ENCODE results near the gene DDX49.
"Not testable (repeated sequence)": the region's sequence is repeated elsewhere in the genome, so short reads cannot be mapped to it uniquely, and the experiment has no call there.

Gene DDX49

DNA sequence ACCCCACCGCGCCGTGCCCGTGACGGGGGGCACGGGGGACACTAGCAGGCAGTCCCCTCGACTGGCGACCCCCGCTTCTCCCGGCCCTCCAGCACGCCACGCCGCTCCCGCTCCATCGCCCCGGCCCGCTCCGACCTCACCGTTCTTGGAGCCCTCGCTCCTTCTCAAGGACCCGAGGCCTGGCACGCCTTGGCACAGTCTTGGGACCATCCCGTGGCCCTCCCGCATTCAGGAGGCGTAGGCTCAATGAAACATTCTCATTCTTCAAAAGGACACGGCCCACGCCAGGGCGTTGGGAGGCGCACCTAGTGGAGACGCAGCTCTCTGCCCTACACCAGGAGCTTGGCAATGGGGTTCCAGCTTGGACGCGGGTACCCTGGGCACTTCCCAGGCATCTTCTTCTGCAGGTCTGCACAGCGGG lies 23.1 kb upstream of the DDX49 start:
- DNase-seq, result no peak

DNA sequence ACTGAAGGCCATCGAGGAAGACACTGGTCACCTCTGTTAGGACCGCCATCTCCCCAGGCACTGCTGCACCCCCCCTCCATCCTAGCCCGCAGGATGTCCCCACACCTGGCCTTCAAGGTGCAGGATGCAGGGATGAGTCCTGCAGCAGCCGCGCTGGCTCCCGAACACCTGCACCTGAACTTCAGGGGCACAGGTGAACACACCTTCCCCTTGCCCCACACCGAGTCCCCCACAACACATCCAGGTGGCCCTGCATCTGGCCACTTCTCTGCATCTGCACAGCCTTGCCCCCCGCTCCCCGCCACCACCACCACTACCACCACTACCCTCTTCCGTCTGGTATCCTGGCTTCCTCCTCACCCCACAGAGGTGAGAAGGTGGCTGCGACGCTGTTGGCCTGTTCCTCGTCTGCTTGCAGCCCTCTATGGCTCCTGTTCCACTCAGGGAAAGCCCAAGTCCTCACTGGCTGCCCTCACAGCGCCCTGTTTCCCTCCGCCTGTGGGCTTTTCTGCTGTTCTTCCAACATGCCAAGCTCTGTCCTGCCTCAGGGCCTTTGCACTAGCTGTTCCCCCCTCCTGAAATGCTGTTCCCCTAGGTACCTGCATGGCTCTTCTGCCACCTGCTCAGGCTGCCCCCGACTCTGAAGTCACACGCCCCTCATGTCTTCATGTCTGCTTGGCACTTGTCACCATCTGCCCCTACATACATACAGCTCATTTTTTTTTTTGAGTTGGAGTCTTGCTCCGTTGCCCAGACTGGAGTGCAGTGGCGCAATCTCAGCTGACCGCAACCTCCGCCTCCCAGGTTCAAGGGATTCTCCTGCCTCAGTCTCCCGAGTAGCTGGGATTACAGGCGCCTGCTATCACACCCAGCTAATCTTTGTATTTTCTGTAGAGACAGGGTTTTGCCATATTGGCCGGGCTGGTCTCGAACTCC lies 22.2 kb upstream of the DDX49 start:
- DNase-seq, result no peak

DNA sequence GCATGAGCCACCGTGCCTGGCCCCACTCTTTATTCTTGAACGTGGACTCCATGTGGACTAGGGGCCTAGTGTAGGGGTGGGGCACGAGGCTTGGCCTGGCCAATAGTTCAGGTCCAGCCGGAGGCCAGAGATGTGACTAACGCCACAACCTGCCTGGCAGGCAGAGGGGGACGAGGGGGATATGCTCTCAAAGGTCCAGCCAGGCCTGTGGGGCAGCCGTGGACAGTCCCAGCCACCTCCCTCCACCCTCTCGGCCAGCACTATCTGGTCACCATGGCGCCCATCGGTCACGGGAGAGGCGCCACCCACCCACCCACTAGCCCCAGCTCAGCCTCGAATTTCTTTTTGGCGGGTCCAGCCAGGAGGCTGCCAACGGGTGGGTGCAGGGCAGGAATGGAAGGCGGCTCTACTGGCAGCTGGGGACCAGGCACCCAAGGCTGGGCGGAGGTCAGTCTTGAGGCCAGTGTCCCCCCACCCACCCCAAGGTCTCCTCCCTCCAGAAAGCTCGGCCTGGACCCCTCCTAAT lies 21.4 kb upstream of the DDX49 start:
- no peak for DNase-seq

DNA sequence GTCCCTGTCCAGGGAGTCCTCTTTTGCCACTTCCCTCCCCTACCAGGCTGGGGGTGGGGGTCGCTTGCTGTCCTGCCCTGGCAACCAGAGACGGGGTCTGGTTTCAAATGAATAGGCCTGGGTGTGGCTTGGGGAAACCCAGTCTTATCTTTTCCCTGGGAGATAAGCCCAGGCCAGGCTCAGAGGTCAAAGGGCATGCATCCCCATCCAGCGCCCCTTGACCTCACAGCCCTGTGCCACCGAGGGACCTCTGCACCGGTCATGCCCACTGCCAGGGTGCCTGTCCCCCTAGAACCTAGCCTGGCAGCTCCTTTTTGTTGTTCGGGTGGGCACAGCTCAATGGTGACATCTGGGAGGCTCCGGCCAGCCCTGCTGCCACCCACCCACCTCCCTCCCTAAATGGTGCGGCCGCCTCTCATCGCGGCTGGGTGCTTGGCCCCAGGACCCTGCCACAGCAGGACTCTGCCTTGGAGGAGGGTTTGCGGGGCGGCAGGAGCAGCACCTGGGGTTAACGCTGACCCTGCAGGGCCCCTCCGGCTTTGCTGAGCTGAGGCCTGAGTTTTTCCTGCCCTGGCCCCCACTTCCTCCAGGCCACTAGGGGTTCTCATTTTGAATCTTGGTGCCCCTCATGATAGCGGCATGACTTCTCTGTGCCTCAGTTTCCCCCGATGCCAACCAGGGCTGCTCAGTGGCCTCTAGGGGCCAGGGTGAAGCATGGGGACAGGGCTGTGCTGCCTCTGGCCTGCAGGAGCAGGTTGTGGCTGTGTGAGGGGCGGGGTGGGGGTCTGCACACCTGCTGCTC lies 20.7 kb upstream of the DDX49 start:
- DNase-seq, result no peak

DNA sequence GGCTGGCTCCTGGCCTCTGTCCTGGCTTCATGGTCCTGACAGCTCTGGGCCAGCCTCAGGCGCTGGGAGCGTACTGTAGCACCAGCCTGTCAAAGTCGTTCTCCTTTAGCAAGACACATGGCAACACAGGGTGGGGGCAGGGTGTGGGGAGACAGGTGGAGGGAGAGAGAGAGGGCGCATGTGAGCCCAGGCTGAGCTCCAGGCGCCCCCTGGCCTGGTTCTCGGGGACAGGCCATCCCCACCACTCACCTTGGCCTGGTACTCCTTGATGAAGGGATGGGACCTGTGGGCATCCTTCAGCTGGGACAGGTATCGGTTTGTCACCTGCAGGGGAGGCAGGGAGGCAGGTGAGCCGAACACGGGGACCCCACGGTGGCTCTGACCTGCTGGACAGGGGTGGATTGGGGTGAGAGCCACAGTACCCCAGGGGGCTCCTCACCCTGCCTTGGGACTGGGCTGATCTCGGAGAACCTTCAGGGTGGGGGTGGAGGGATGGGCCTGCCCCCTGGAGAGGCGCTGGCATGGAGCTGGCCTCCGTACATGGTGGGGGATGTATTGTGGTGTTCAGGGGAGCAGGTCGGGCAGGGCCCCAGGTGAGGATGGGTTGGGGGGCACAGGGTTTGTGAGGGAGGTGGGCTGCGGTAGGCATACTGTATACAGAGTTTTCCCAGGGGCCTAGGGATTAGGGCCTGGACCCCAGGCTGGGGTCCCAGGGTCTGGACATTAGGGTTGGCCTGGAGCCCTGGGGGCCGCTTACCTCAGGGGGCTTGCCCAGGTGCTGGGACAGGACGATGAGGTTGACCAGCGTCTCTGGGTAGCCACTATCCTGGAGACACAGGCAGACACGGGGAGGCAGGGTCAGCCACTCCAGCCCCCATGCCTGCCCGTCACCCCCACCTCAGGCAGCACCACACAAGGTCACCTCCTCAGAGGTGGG lies 19.6 kb upstream of the DDX49 start:
- no peak for DNase-seq

DNA sequence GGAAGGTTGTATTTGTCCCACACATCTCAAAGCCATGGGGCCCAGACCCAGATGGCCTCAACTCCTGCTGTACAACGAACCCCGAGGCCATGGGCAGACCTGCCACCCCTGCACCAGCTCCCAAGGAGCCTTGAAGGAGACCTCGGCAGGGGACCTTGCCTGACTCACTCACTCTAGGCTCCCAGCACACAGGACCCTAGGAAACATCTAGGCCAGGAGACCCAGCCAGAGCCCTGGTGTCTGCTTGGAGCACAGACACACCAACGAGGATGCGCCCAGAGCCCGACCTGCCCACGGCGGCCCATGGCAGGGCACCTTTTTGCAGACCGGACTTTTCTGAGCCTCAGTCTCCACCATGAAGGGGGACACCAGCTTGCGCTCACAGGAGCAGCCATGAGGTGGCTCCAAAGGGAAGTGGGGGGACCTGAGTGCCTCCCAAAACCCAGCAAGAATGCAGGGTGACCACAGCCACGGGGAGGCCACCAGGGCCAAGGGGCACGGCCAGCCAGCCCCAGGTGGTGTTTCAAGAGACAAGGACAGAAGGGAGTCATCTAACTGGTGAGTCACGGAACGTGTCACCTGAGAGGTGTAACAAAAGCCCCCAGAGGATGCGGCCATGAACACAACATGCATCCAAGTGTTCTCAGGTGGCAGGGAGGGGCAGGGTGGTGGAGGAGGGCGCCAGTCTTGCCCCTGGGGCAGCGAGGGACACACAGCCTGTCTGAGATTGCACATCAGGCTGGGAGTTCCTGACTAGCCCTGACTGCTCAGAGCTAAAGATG lies 18.6 kb upstream of the DDX49 start:
- no peak for DNase-seq

DNA sequence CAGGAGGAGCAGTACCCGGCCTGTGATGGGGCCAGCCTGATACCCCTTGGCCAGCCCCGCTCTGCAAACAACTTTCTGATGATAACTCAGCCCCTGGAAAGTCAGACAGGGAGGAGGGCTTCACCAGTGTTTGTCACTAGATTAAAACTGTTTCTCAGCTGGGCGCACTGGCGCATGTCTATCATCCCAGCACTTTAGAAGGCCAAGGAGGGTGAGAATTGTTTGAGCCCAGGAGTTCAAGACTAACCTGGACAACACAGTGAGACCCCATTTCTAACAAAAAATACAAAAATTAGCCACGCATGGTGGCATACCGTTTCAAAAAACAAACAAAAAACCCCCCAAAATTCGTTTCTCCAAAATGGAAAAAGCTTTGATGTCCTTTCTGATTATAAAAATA lies 18.0 kb upstream of the DDX49 start:
- DNase-seq, result no peak

DNA sequence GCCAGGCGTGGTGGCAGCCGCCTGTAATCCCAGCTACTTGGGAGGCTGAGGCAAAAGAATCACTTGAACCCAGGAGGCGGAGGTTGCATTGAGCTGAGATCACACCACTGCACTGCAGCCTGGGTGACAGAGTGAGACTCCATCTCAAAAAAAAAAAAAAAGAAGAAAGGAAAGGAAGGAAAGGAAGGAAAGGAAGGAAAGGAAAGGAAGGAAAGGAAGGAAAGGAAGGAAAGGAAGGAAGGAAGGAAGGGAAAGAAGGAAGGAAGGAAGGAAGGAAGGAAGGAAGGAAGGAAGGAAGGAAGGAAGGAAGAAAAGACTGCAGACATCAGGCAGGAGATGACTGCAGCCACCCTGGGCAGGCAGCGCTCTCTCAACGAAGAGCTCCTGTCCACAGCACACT lies 17.0 kb upstream of the DDX49 start:
- DNase-seq, result not testable (repeated sequence)

DNA sequence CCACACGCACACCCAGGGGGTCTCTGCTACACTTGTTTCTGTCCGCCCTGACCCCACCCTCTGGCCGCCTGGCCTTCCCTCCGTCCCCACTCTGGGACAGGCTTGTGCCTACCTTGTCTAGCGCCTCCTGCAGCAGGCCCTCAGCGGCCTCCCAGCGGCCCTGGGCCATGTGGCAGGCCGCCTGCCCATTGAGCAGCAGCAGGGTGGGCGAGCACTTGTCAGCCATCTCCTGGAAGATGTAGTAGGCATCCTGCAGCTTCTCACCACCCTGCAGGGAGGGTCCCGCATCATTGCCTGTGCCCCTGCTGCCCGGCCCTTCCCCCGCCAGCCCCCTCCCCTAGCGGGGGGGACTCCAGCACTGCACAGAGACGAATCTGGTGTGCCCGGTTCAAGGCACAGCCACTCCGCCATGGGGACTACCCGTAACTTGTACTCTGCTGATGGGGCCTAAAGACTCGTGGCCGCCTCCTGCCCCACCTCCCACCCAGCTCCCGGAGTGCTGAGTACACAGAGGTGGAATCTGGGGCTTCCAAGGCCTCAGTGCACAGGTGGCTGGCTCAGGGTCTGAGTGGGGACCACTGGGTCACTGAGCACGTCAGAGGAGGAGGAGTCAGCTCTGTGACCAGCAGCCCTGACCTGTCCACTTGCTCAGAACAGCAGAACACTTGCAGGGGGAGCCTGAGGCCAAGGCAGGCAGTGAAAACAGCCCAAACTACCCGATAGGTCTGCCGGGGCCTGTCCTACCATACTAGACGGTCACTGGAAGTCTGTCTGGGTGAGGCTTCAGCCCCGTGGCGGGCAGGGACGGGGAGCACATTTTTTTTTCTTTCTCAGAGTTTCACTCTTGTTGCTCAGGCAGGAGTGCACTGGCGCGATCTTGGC lies 16.1 kb upstream of the DDX49 start:
- no peak for DNase-seq

DNA sequence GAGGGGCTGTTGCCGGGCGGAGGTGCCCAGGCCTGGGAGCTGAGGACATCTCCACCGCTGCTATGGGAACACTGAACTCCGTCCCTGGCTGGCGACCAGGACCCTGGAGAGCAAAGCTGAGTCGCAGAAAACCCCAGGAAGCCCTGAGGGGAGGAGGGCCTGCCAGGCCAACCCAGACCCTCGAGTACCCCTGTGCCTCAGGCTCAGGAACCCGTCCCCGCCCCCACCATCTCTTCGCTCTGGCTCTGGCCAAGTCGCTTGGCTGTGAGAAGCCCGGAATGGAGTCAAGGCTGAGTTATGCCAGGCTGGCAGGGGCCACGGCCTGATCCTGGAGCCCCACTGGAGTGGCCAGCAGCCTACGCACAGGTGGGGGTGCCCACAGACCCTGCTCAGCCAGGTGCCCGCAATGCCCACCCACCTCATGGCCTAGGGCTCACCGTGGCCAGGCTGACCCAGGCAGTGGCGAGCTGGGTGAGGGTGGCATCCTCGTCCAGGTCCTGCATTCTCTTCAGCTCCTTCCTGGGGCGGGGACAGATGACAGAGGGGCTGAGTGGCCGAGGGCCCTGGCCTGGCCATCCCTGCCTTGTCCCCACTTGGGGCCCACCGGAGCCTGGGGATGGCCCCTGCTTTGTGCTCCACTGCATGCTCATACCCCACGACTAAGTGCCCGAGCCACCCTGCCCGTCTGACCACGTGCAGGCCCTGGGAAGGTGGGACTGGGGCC lies 15.0 kb upstream of the DDX49 start:
- no peak for DNase-seq

DNA sequence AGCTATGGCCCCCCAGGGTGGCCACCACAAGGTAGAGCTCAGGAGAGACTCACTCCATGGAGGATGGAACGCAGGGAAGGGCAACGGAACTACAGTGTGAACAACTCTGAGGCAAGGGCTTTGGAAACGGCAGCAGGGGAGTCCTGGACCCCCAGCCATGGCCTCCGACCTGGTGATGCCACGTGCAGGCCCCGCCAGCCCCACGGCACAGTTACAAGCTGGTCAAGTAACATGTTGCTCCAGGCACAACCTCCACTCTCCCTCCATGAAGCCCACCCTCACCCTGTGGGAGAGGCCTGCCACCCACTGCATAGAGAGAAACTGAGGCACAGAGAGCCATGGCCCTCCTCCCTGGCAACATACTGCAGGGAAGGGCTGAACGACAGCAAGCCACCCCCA lies 14.5 kb upstream of the DDX49 start:
- no peak for DNase-seq

DNA sequence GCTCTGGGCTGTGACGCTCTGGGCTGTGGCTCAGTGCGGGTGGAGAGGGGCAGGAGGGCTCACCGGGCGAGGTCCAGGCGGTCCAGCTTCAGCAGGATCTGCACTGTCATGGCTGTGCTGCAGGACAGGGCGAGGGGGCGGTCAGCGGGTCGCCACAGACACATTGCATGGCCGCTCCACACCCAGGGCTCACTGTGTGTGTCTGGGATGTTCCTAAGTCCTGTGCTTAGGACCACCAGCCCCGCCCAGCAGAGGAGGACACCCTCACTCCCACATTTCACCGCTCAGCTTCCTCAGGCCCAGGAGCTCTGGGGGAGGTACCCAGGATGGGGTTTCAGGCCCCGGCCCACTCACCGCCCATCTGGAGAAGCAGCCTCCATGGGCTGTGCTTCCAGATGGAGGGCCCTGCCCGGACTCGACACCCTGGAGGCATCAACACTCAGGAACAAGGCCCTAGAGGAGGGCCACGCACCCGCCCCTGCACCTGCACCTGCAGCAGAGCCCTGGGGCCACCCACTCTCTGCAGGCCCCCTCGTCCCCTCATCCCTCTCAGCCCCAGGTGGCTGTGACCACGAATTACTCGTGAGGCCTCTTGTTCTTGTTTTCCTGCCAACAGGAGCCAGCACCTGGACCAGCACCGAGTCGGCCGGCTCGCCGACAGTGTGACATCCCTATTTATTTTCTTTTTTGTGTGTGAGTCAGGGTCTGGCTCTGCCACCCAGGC lies 13.8 kb upstream of the DDX49 start:
- no peak for DNase-seq

DNA sequence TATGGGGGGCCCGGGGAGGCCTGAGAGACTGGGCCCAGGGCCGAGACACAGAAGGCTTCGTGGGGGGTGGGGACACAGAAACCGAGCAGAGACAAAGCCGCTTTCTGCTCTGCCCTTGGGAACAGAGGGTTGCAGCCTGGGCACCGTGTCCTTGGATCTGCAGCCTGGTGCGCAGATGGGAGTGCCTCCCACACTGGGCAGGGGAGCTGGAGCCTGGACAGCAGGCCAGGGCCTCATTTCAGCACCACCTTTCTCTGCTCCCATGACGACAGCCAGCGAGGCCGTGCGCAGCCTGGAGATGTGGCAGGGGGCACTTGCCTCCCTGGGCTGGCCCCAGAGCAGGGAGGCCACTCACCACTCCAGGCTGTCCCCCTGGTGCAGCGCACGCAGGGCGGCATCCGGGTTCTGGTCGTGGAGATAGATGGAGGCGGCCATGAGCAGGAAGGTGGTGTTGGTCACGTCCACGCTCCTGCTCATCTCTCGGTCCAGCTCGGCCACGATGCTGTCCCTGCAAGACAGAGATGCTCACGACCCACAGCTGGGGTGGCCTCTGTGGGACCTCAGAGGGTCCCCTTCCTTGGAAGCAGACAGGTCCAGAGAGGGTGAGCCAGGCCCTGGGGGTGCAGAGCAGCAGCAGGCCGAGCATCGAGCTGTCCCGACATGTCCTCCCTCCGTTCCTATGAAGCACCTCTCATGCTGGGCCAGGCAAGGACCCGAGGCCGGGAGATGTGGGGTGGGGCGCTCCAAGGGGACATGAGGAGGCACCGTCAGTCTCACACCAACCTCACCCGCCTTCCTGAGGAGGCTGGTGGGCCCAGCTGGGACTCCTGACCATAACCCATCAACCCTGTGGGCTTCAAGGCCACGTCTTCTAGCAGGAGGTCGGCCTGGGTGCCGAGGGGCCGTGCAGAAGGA lies 12.7 kb upstream of the DDX49 start:
- no peak for DNase-seq

DNA sequence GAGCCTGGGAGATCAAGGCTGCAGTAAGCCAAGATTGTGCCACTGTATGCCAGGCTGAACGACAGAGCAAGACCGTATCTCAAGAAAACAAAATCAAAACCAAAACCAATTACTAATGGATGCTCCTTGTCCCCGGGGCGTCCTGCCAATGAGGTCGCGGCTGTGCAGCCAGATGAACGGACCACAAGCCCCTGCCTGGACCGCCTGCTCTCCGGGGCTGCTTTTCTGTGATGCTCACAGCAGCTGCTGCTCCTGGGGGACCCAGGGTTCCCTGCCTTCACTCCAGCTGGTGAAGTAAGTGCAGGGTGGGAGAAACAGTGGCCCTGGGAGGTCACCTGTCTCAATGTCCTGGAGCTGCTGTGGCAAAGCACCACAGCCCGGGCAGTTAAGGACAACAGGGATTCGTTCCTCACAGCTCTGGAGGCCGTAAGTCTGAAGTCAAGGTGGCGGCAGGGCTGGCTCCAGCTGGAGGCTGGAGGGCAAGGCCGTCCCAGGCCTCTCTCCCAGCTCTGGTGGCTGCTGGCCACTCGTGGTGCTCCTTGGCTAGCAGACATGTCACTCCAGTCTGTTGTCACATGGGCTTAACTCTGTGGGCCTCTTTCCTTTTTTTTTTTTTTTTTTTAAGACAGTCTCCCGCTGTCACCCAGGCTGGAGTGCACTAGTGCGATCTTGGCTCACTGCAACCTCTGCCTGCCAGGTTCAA lies 10.4 kb upstream of the DDX49 start:
- no peak for DNase-seq

DNA sequence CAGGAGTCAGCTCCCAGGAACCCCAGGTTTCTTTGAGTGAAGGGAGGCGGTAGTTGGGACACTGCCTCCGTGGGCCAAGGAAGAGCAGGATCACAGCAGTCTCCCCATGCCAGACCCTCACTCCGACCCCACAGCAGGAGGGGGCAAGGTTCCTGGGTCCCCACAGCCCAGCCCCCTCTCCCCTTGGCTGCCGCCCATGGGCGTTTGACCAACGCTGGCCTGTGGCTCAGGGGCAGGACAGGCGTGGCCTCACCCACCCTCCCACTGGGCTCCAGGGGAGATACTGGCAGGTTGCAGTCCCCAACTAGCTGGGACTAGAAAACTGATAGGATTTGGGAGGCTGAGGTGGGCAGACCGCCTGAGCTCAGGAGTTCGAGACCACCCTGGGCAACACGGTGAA lies 9.5 kb upstream of the DDX49 start:
- no peak for DNase-seq

DNA sequence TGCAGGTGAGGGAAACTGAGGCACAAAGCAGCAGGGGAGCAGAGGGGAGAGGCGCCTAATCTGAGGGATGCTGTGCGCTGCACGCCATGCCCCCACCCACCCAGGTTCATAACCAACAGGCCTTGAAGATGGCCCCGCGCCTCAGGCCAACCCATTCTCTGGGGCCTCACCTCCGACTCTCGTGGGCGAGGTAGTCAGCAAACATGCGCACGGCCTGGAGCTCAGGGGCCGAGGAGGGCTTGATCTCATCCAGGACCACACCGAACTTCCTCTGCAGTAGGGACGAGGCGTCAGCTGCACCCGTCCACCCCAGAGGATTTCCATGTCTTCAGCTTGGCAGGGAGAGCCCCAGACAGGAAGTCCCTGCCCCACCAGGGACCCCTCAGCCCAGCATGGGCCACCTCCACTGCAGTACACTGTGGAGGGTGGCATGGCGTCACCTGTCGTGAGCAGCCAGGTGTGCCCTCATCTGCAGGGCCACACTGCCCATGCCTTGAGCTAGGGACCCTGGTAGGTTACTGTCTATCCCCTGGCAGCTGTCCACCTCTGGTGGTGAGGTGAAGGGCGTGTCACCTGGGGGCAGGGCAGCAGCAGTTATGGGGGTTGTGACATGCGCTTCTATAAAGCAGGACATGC lies 8.6 kb upstream of the DDX49 start:
- no peak for DNase-seq

DNA sequence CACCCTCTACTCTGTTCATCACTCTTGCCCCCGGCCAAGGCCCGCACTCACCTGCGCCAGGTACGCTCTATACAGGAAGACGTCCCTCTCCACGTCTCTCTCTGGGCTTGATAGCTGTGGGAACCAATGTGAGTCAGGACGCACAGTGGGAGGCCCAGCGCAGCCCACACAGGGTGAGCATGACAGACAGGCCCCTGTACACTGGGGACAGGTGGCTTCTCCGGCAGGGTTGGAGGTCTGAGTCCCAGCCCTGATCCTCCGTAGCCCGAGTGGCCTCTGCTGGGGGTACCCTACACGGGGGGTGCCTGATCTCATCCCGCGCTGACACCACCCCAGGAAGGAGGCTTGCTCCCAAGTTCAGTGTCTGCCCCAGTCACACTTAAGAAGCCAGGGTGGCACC lies 6.6 kb upstream of the DDX49 start:
- no peak for DNase-seq

All from NCI-H187 treated with DMSO at 0.1 percent for 48 hours (cell line).